ENCODE results near the gene UBE2J2.
"Not testable (repeated sequence)": the region's sequence is repeated elsewhere in the genome, so short reads cannot be mapped to it uniquely, and the experiment has no call there.

Gene UBE2J2

DNA sequence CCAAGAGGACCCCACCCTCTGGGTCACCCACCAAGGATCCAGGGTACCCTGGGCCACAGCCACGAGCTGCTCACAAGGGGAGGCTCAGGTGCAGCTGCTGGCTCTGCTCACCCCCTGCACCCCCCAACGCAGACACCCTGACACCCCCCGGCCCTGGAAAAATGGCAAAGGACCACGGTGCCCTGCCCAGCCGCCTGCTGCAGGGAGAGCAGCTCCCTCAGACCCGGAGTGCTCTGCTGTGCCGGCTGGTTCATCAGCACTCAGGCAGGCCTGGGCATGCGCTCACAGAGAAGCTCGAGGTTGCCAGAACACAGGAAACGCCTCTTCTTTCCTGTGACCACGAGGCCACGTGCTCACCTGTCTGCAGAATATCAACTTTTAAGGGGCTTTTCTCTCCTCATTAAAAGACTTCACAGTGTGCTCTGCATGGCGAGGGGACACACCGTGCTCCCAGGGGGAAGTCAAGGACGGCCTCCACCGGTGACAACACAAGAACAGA, 22.8 kb downstream of the UBE2J2 start:
- H3K4me3 ChIP-seq (replicated peaks; ENCODE audit: low read depth, low read length): no peak overlapping the region
- DNase-seq (ENCODE audit: extremely low read depth, insufficient read length): peak; percentile 69
- H3K36me3 ChIP-seq (ENCODE audit: control insufficient read depth, insufficient read depth, low read length): peaks cover 11% of the 10 kb centered on the region
- no peaks in the 10 kb centered on the region; the same call in 1 of the 2 replicates for H3K27me3 ChIP-seq (replicated peaks; ENCODE audit: control insufficient read depth, insufficient read depth, low read length)
- TF ChIP-seq, protein P1, sequence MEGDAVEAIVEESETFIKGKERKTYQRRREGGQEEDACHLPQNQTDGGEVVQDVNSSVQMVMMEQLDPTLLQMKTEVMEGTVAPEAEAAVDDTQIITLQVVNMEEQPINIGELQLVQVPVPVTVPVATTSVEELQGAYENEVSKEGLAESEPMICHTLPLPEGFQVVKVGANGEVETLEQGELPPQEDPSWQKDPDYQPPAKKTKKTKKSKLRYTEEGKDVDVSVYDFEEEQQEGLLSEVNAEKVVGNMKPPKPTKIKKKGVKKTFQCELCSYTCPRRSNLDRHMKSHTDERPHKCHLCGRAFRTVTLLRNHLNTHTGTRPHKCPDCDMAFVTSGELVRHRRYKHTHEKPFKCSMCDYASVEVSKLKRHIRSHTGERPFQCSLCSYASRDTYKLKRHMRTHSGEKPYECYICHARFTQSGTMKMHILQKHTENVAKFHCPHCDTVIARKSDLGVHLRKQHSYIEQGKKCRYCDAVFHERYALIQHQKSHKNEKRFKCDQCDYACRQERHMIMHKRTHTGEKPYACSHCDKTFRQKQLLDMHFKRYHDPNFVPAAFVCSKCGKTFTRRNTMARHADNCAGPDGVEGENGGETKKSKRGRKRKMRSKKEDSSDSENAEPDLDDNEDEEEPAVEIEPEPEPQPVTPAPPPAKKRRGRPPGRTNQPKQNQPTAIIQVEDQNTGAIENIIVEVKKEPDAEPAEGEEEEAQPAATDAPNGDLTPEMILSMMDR (IDR thresholded peaks at IDR 0.05; ENCODE audit: insufficient read depth, low read length, poor library complexity, severe bottlenecking): no peak

DNA sequence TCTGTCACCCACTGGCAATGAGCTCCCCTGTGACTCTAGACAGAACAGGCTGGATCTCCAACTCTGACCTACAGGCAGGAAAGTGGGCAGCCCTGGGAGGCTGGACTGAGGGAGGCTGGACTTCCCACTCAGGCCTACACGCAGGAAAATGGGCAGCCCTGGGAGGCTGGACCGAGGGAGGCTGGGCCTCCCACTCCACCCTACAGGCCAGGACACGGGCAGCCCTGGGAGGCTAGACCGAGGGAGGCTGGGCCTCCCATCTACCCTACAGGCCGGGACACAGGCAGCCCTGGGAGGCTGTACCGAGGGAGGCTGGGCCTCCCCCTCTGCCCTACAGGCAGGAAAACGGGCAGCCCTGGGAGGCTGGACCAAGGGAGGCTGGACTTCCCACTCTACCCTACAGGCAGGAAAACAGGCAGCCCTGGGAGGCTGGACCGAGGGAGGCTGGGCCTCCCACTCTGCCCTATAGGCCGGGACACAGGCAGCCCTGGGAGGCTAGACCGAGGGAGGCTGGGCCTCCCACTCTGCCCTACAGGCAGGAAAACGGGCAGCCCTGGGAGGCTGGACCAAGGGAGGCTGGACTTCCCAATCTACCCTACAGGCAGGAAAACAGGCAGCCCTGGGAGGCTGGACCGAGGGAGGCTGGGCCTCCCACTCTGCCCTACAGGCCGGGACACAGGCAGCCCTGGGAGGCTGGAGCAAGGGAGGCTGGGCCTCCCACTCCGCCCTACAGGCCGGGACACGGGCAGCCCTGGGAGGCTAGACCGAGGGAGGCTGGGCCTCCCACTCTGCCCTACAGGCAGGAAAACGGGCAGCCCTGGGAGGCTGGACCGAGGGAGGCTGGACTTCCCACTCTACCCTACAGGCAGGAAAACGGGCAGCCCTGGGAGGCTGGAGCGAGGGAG, 25.4 kb downstream of the UBE2J2 start:
- H3K36me3 ChIP-seq (ENCODE audit: control insufficient read depth, insufficient read depth, low read length); H3K4me3 ChIP-seq (replicated peaks; ENCODE audit: low read depth, low read length); H3K27me3 ChIP-seq (replicated peaks; ENCODE audit: control insufficient read depth, insufficient read depth, low read length); DNase-seq (ENCODE audit: extremely low read depth, insufficient read length): not testable (repeated sequence)

DNA sequence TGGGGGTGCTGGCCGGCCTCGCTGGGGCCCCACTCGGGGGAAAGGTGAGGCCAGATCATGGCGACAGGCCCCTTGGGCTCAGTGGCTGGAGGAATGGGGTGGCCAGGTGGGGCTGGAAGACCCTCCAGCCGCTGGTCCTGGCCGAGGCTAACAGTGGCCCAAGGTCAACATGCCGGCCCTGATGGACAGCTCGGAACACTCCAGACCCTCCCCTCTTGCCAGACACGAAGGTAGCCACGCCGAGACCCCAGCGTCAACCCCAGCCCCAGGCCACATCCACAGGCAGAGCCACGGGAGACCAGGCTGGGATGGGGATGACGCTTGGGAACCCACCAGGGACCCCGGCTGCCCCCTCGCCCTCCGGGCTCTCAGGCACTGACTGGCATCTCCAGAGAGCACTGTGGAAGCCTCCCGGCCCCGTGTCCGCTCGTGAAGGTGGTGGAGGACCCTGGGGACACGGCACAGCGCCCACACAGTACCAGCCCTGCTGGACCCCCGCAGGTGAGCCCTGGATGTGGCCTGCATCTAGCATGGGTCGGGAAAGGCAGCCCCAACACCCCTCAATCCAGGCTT, 26.2 kb downstream of the UBE2J2 start:
- TF ChIP-seq, protein P1 (IDR thresholded peaks at IDR 0.05; ENCODE audit: insufficient read depth, low read length, poor library complexity, severe bottlenecking): no peak
- H3K36me3 ChIP-seq (ENCODE audit: control insufficient read depth, insufficient read depth, low read length): no peaks in the 10 kb centered on the region
- H3K27me3 ChIP-seq (replicated peaks; ENCODE audit: control insufficient read depth, insufficient read depth, low read length): no peaks in the 10 kb centered on the region; the same call in 1 of the 2 replicates
- DNase-seq (ENCODE audit: extremely low read depth, insufficient read length): no peak
- H3K4me3 ChIP-seq (replicated peaks; ENCODE audit: low read depth, low read length): no peak overlapping the region

DNA sequence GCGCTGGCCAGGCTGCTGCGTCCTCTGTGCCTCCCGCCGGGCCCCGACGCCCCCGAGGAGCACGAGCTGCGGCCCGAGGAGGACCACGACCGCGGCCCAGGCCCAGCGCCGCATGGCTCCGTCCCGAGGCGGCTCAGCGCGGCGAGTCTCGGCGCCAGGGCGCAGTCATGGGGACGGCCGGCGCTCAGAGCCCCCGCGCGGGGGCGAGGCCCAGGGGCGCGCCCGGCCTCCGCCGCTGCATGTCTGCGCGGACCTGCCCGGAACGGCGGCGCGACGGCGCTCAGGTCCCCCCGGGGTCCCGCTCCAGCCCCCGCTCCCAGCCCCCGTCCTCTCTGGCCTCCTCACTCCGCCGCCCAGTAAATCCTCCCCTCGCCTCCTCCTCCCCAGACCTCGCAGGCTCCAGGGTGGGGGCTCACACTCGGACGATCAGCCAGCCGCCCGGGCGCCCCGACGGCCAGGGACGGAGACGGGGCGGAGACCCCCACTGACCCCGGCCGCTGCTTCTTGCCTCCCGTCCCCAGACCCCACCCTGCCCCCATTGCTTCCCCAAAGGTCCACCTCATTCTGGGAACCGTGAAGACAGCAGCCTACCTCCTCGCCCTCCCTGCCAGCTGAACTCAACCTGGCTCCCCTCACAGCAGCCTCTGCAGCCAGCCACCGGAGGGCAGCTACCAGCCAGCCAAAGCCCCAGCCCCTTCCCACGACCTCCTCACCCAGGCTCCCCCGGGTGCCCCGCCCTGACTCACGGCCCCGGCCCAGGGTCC, 26.9 kb downstream of the UBE2J2 start, which contains the start of gene C1QTNF12:
Gene C1QTNF12, minus strand, starts transcription at position 146 of the 764 bp plus-strand sequence. Its CDS starts 32 bp downstream, at position 114.
- no peaks in the 10 kb centered on the region; the same call in 1 of the 2 replicates for H3K27me3 ChIP-seq (replicated peaks; ENCODE audit: control insufficient read depth, insufficient read depth, low read length)
- TF ChIP-seq, protein P1 (IDR thresholded peaks at IDR 0.05; ENCODE audit: insufficient read depth, low read length, poor library complexity, severe bottlenecking): no peak
- no peaks in the 10 kb centered on the region for H3K36me3 ChIP-seq (ENCODE audit: control insufficient read depth, insufficient read depth, low read length)
- DNase-seq (ENCODE audit: extremely low read depth, insufficient read length): no peak
- H3K4me3 ChIP-seq (replicated peaks; ENCODE audit: low read depth, low read length): no peak within 1 kb of the TSS

DNA sequence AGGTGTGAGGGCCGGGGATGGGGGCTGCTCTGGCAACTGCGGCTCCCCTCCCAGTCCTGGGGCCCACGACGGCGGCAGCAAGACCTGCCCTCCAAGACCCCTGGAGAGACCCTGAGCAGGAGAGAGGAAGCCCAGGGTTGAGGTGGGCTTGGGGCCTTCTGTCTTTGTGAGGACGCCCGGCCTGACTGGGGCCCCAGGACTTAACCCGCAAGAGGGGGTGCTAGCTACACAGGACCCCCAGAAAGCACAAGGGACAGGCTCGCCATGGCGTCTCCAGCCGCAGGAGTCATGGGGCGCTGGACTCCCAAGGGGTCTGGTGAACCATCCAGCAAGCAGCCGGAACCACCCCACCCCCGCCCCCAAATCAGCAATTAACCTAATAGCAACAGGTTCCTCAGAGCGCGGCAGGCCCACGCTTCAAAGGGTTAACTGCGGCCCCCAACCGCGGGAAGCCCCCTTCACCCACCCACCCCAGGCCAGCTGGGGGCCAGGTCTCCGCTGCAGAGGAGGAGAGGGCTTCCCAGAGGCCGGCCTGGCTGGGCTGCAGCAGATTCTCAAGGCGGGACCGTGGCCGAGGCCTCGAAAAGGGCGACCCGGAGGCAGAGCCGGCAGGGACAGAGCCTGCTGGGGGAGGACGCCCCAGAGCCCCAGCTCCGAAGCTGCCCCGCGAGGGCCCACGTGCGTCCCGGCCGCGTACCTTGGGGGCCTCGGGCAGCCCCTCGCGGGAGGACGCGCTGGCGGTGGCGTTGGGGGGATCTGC, 27.7 kb downstream of the UBE2J2 start:
- TF ChIP-seq, protein P1 (IDR thresholded peaks at IDR 0.05; ENCODE audit: insufficient read depth, low read length, poor library complexity, severe bottlenecking): no peak
- Histone ChIP-seq H3K4me3 (replicated peaks; ENCODE audit: low read depth, low read length) (no peak overlapping the region), H3K27me3 (replicated peaks; ENCODE audit: control insufficient read depth, insufficient read depth, low read length) (no peaks in the 10 kb centered on the region; the same call in 1 of the 2 replicates), H3K36me3 (ENCODE audit: control insufficient read depth, insufficient read depth, low read length) (no peaks in the 10 kb centered on the region)
- no peak for DNase-seq (ENCODE audit: extremely low read depth, insufficient read length)

All from GM06990 (cell line).